ENCODE data around the gene EFNA2.

EFNA2 gene

DNA sequence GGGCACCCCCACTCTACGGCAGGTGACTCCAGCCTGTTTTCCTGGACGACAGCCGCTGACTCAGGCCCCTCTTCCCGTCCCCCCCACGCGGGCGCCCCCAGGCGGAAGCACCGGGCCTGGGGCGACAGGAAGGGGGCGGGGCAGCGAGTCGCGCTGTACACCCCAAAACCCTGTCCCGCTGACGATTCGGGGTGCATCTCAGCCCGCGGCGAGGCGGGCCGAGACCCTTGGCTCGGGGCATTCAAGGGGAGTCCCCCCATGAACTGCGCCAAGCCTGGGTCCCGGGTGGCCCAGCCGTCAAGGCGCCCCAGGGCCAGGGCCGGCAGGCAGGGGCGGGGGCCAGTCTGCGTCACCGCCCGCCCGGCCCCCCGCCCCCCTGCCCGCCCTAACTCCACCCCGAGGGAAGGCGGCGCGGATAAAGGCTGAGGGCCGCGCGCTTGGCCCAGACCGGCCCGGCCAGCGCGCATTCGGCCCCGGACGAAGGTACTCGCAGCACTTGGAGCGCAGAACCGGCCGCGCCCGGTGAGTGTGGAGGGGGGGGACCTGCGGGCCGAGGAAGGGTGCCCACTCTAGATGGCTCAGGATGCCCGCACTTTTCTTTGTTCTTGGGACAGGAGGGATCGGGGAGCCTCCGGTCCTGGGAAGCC lies 37.4 kb upstream of the EFNA2 start, which contains the start of gene MIDN:
MIDN (plus strand) TSS at position 445 of the 647 bp plus-strand sequence. CDS start 1,714 bp downstream, outside the sequence.
- TF ChIP-seq, protein P1, sequence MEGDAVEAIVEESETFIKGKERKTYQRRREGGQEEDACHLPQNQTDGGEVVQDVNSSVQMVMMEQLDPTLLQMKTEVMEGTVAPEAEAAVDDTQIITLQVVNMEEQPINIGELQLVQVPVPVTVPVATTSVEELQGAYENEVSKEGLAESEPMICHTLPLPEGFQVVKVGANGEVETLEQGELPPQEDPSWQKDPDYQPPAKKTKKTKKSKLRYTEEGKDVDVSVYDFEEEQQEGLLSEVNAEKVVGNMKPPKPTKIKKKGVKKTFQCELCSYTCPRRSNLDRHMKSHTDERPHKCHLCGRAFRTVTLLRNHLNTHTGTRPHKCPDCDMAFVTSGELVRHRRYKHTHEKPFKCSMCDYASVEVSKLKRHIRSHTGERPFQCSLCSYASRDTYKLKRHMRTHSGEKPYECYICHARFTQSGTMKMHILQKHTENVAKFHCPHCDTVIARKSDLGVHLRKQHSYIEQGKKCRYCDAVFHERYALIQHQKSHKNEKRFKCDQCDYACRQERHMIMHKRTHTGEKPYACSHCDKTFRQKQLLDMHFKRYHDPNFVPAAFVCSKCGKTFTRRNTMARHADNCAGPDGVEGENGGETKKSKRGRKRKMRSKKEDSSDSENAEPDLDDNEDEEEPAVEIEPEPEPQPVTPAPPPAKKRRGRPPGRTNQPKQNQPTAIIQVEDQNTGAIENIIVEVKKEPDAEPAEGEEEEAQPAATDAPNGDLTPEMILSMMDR (IDR thresholded peaks at IDR 0.05; ENCODE audit: low read depth, low read length, missing control alignments) = peak; percentile 55
- in situ Hi-C loops (cut with HindIII; ENCODE audit: low pct_ligation_motif_present, low sequenced_read_pairs) = loop anchor here (25.0 kb wide), 1 partner anchor 136 kb away; the partner anchor contains the start of gene GPX4
- Histone ChIP-seq H3K27ac (peak within 1 kb of the TSS; percentile 94), H3K27me3 (replicated peaks) (no peaks in the 10 kb centered on the region), H3K36me3 (replicated peaks) (peaks cover 27% of the 10 kb centered on the region), H3K4me3 (ENCODE audit: low read depth, low read length) (peak within 1 kb of the TSS; percentile 75)
- DNase-seq = peak; percentile 73

DNA sequence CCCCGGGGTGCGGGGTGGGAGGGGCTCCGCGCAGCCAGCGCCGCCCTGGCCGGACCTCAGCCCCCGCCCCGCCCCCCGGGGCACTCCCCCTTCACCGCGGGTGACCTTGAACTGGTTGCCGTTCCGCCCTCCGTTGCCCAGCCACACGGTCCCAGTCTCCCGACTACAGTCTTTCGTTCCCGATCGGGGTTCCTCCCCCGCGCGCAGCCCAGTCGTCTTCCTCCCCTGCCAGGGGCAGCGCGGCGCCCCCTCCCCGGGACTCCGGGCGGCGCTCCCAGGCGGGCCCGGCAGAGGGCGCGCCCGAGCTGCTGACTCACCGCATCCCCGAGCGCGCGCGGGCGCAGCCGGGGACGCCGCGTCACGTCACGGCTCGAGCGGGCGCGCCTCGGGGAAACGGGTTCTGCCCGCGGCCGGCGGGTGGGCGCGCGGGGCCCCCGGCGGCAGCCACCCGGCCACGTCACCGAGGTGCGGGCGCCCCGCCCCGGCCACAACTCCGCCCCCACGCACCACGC lies 36.8 kb upstream of the EFNA2 start:
- TF ChIP-seq, protein P1 (IDR thresholded peaks at IDR 0.05; ENCODE audit: low read depth, low read length, missing control alignments) = peak; percentile 55
- H3K4me3 ChIP-seq (ENCODE audit: low read depth, low read length) = peak overlapping the region; percentile 75
- H3K27me3 ChIP-seq (replicated peaks) = no peaks in the 10 kb centered on the region
- H3K27ac ChIP-seq = peak overlapping the region; percentile 94
- peaks cover 33% of the 10 kb centered on the region for H3K36me3 ChIP-seq (replicated peaks)
- no peak for DNase-seq
- in situ Hi-C loops (cut with HindIII; ENCODE audit: low pct_ligation_motif_present, low sequenced_read_pairs) = loop anchor here (25.0 kb wide), 1 partner anchor 137 kb away; the partner anchor contains the start of gene GPX4

DNA sequence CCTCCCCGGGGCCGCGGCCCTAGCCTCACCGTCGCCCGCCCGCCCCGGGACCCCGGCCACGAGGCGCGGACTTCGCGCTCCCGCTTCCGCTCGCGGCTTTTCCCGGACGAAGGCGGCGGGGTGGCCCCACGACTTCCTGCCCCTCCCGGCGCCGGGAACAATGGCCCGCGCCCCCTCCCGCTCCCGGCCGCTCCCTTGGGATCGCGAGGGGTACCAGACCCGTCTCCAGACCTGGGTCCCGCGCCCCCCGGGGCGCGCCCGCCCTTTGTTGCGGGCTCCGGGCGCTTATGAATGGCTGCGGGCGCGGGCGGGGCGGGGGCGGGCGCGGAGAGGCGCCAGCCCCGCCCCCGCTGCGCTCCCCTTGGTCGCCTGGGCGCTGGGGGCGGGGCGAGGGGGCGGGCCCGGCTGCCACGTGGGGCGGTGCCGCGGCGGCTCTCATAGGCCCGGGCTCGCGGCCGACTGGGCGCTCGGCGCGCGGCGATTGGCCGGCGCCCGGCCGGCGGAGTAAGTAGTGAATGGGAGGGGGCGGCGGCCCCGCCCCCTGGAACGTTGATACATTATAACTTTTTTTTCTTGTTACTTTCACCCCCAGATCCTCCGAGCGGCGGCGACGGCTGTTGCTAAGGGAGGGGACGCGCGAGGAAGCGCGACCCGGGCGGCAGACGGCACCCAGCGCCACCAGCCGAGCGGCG lies 36.2 kb upstream of the EFNA2 start:
- in situ Hi-C loops (cut with HindIII; ENCODE audit: low pct_ligation_motif_present, low sequenced_read_pairs) = loop anchor here (25.0 kb wide), 1 partner anchor 137 kb away; the partner anchor contains the start of gene GPX4
- H3K27me3 ChIP-seq (replicated peaks) = no peaks in the 10 kb centered on the region
- peaks cover 39% of the 10 kb centered on the region for H3K36me3 ChIP-seq (replicated peaks)
- peak; percentile 92 for DNase-seq
- peak overlapping the region; percentile 79 for H3K4me3 ChIP-seq (ENCODE audit: low read depth, low read length)
- H3K27ac ChIP-seq = peak overlapping the region; percentile 94
- TF ChIP-seq, protein P1 (IDR thresholded peaks at IDR 0.05; ENCODE audit: low read depth, low read length, missing control alignments) = no peak

DNA sequence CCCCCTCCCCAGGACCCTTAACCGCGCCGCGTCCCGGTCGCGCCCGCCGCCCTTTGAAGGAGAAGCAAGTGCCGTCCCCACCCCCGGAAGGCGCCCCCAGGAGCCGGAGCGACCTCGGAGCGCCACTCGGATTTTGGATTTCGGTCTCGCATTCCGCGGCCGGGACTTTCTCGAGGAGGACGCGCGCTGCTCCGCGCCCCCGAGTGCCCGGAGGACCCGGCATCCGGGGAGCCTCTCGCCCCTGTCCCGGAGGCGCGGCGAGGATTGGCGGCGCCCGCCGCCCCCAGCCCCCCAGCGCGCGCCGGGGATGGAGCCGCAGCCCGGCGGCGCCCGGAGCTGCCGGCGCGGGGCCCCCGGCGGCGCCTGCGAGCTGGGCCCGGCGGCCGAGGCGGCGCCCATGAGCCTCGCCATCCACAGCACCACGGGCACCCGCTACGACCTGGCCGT lies 35.7 kb upstream of the EFNA2 start:
- Histone ChIP-seq H3K27me3 (replicated peaks) (no peaks in the 10 kb centered on the region), H3K27ac (peak overlapping the region; percentile 87), H3K4me3 (ENCODE audit: low read depth, low read length) (peak overlapping the region; percentile 79), H3K36me3 (replicated peaks) (peaks cover 44% of the 10 kb centered on the region)
- TF ChIP-seq, protein P1 (IDR thresholded peaks at IDR 0.05; ENCODE audit: low read depth, low read length, missing control alignments) = no peak
- DNase-seq = no peak
- in situ Hi-C loops (cut with HindIII; ENCODE audit: low pct_ligation_motif_present, low sequenced_read_pairs) = loop anchor here (25.0 kb wide), 1 partner anchor 138 kb away; the partner anchor contains the start of gene GPX4

DNA sequence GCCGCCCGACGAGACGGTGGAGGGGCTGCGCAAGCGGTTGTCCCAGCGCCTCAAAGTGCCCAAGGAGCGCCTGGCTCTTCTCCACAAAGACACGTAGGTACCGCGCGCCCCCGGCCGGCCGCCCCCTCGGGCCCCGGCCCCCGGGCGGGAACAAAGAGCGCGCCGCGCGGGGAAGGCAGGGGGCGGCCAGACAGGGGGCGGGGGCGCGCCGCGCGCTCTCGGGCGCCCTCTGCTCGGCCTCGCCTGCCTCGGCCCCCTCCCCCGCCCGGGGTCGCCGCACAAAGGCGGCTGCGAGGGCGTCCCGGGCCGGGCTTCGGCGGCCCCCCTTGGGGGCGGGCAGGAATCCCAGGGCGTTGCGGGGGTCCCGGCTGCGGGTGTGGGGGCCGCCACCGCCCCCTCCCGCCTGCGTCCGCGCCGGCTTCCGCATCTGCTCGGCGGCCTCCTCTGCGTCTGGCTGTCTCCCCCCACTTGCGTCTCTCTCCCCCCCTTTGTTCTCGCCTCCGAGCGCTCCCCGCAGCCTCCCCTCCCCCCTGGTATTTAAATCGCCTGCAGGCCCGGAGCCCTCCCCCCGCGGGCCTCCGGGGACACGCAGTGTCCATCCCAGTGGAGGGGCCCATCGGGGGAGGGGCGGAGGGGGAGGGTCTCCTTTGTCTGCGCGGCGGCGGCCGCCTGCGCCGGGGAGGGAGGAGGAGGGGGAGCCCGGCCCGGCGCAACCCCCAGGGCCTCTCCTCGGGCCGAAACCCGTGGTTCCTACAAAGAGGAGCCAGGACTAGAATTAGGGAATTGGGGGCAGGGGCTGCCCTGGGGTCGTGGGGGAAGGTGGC lies 35.0 kb upstream of the EFNA2 start:
- in situ Hi-C loops (cut with HindIII; ENCODE audit: low pct_ligation_motif_present, low sequenced_read_pairs) = no loop called here
- peak; percentile 40 for DNase-seq
- TF ChIP-seq, protein P1 (IDR thresholded peaks at IDR 0.05; ENCODE audit: low read depth, low read length, missing control alignments) = no peak
- Histone ChIP-seq H3K27me3 (replicated peaks) (no peaks in the 10 kb centered on the region), H3K27ac (peak overlapping the region; percentile 87), H3K4me3 (ENCODE audit: low read depth, low read length) (peak overlapping the region; percentile 79), H3K36me3 (replicated peaks) (peaks cover 51% of the 10 kb centered on the region)
